Measurements from ENCODE around the gene UQCRFS1.
A peak's percentile ranks its signal among the peaks of the same experiment; 100 is the strongest.
"Not testable (repeated sequence)": the region's sequence is repeated elsewhere in the genome, so short reads cannot be mapped to it uniquely, and the experiment has no call there.

Gene UQCRFS1

DNA sequence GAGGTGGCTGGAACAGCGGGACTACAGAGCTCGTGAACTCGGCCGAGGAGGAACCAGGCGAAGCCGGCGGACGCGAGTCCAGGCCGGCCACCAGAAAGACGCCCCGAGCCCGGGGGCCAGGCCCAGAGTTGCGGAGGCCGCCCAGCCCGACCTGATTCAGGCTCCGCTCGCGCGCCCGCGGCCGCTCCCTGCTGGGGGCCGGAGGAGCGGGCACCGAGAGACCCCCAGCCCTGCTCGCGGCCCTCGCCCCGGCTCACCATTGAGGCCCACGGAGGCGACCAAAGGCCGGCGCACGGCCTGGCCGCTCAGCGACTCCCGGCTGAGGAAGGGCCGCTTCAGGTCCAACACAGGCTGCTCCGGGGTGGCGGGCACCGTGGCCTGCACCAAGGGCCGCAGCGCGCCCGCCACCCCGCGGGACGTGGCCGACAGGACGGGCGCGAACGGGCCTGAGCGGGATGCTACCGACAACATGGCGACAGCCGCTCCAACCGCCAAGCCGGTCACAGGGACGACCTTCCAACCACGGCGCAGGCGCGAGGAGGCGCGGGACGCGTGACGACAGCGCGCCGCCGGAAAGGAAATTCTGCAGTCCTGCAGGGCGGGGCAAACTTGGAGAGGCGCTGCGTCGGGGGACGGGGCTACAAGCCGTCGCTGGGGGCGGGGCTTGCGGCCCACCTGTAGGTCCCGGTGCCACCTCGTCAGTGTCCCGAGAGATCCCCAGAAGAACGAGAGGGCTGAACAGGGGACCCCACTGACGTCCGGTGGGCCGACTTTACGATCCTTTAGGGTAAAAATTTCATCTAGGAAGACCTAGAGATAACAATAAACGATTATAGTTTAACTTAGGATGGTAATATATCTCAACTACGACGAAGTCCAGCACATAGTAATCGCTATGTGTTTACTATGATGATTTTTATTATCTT is at the start of gene UQCRFS1:
Gene UQCRFS1 (minus strand): TSS at position 504 of the 926 bp plus-strand sequence. CDS start 33 bp downstream, at position 471.
- H3K27ac Mint-ChIP-seq: peak within 1 kb of the TSS; percentile 94
- peaks cover 7% of the 10 kb centered on the region for H3K9me3 Mint-ChIP-seq
- H3K27me3 Mint-ChIP-seq (ENCODE audit: low read depth): no peaks in the 10 kb centered on the region
- peak within 1 kb of the TSS; percentile 93 for H3K4me3 Mint-ChIP-seq
- peak; percentile 97 for DNase-seq (ENCODE audit: low spot score)
- peaks cover 34% of the 10 kb centered on the region for H3K4me1 Mint-ChIP-seq (ENCODE audit: low read depth)
- H3K36me3 Mint-ChIP-seq (ENCODE audit: low read depth): peaks cover 34% of the 10 kb centered on the region

DNA sequence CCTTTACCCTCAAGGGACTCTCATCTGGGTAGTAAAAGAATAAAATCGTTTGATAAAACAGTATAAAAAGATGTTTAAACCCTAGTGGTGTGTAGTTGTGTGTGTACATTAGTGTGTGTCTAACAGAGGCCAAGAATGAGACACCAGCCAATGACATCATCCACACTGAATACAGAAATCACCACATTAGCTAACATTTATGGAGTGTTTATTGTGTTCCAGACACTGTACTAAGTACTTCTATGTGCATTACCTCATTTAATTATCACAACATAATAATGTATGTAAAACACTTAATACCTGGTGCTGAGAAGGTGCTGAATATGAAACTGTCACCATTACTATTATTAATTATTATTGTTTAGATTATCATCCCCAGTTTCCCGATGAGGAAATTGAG is 49.1 kb upstream of the UQCRFS1 start:
- Mint-ChIP-seq H3K9me3 (no peaks in the 10 kb centered on the region), H3K36me3 (ENCODE audit: low read depth) (no peaks in the 10 kb centered on the region), H3K4me3 (no peak overlapping the region), H3K27ac (no peak overlapping the region), H3K4me1 (ENCODE audit: low read depth) (peaks cover 3% of the 10 kb centered on the region), H3K27me3 (ENCODE audit: low read depth) (no peaks in the 10 kb centered on the region)
- DNase-seq (ENCODE audit: low spot score): no peak

DNA sequence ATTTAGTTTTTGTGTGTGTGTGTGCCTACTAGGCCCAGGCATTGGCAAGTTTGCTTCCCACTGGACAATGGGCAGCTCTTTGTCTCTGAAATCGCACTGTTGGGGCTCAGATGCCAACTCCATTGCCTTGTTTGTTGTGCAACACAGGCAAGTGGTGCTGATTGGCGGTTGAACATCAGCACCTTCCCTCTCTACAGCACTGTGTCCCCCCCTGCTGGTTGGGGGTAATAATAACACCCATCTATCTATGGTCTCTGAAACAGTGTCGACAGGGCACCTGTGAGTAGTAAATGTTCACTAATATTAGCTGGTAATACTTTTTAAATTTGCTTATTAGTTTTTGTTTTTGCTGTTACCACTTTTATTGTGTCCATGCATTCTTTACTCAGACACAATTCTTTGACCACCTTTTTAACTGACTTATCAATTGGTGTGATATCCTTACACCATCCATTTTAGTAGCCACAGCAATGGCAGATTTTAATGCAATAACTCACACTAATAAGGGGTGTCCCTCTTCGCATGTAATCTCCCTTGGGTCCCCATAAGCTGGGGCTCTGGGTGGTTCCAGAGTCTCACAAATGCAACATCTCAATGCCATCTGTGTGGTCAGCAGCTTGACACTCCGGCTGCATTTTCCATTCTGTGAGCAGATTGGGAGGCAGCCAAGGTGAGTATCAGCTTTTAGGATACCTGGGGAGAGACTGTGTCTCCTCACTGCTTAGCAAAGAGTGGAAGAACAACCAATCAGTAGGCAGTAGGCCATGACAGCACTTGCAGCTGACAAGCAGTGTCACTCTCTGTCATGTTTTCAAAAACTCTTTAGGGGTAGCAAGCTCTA is 47.7 kb upstream of the UQCRFS1 start:
- Mint-ChIP-seq H3K4me1 (ENCODE audit: low read depth) (peaks cover 3% of the 10 kb centered on the region), H3K27ac (no peak overlapping the region), H3K9me3 (no peaks in the 10 kb centered on the region), H3K27me3 (ENCODE audit: low read depth) (no peaks in the 10 kb centered on the region), H3K36me3 (ENCODE audit: low read depth) (no peaks in the 10 kb centered on the region), H3K4me3 (no peak overlapping the region)
- peak; percentile 11 for DNase-seq (ENCODE audit: low spot score)

DNA sequence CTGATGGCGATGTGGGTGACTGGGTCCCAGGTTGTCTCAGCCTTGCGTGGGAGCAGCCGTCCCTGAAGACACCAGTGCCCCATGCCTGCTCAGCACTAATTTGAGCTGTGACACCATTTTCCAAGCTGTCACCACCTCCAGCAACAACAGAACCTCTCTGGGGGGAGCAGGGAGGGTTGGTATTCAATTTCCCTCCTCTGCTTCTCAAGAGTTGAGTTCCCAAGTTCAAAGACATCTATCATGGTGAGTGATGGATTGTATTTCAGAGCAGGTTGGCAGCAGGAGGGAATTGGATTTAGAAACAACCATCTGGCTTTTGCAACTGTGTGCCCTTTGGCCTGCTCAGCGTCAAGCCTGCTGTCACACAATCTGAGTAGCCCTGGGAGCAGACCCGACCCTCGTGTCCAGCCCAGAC is 46.9 kb upstream of the UQCRFS1 start:
- Mint-ChIP-seq H3K27me3 (ENCODE audit: low read depth) (no peaks in the 10 kb centered on the region), H3K4me1 (ENCODE audit: low read depth) (peaks cover 3% of the 10 kb centered on the region), H3K9me3 (no peaks in the 10 kb centered on the region)

DNA sequence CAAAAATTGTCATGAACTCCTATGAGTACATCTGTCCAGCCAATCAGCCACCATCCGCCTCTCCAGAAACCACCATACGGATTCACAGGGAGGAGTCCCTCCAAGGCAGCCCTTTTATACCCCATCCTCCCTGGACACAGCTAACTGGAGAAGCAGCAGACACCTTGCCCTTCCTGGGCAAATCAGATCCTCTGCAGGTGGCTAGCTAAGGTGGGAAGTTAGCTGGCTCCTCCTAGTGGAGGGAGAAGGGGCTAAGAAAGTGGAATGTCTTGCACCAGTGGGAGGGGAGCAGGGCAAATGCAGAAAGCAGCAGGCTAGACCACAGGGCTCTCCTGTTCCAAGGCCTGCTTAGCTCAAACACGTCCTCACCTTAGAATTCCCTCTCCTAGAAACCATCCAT is 46.2 kb upstream of the UQCRFS1 start:
- no peak overlapping the region for H3K27ac Mint-ChIP-seq
- DNase-seq (ENCODE audit: low spot score): no peak
- peaks cover 2% of the 10 kb centered on the region for H3K27me3 Mint-ChIP-seq (ENCODE audit: low read depth)
- no peaks in the 10 kb centered on the region for H3K36me3 Mint-ChIP-seq (ENCODE audit: low read depth)
- H3K9me3 Mint-ChIP-seq: no peaks in the 10 kb centered on the region
- no peak overlapping the region for H3K4me3 Mint-ChIP-seq
- peaks cover 3% of the 10 kb centered on the region for H3K4me1 Mint-ChIP-seq (ENCODE audit: low read depth)

More for the DNA sequence above, 46.9 kb upstream of the UQCRFS1 start:
- no peaks in the 10 kb centered on the region for H3K36me3 Mint-ChIP-seq (ENCODE audit: low read depth)
- H3K4me3 Mint-ChIP-seq: no peak overlapping the region
- H3K27ac Mint-ChIP-seq: no peak overlapping the region
- no peak for DNase-seq (ENCODE audit: low spot score)

DNA sequence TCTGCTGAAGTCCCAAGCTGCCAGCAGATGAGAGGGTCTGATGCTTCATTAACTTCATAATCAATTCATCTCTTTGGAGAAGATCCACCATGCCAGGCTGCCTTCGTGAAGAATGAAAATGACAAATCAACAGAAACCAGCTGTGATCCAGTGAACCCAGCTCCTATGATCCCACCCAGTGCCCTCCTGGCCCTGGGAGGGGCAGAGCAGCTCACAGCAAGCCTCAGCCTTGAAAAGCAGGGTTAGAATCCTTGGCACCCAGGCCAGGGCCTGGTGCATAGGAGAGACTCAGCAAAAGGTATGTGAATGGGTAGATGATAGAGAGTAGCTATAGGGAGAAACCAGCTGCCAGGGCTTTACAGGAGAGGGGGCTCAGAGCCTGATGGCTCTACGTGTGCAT is 43.6 kb upstream of the UQCRFS1 start:
- Mint-ChIP-seq H3K27me3 (ENCODE audit: low read depth) (peaks cover 10% of the 10 kb centered on the region), H3K27ac (no peak overlapping the region), H3K9me3 (no peaks in the 10 kb centered on the region), H3K36me3 (ENCODE audit: low read depth) (no peaks in the 10 kb centered on the region), H3K4me3 (no peak overlapping the region), H3K4me1 (ENCODE audit: low read depth) (peaks cover 3% of the 10 kb centered on the region)
- no peak for DNase-seq (ENCODE audit: low spot score)

DNA sequence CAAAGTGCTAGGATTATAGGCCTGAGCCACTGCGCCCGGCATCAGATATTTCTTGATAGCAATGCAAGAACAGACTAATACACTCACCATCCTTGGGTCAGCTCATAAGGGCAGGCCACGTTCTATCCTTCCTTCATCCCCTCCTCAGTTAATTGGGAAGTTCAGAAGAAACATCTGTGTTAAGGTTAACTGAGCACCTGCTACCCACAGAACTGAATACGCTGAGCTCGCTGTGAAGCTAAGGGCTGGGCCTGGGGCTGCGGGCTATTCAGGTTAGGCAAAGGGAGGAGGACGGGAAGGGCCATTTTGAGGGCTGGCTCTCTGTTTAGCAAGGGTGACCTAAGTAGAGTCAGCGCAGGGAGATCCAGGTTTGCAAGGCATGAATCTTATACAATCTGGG is 43.0 kb upstream of the UQCRFS1 start:
- Mint-ChIP-seq H3K27me3 (ENCODE audit: low read depth) (peaks cover 10% of the 10 kb centered on the region), H3K9me3 (no peaks in the 10 kb centered on the region), H3K4me3 (no peak overlapping the region), H3K27ac (no peak overlapping the region), H3K4me1 (ENCODE audit: low read depth) (peaks cover 3% of the 10 kb centered on the region), H3K36me3 (ENCODE audit: low read depth) (no peaks in the 10 kb centered on the region)
- no peak for DNase-seq (ENCODE audit: low spot score)

DNA sequence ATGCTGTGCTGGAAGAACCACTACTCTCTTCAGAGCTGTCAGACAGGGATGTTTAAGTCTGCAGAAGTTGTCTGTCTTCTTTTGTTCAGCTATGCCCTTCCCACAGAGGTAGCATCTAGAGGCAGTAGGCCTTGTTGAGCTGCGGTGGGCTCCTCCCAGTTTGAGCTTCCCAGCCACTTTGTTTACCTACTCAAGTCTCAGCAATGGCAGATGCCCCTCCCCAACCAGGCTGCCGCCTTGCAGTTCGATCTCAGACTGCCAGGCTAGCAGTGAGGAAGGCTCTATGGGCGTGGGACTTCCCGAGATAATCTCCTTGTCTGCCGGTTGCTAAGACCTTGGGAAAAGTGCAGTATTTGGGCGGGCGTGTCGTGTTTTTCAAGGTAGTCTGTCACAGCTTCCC is 42.1 kb upstream of the UQCRFS1 start:
- Mint-ChIP-seq H3K36me3 (ENCODE audit: low read depth) (no peaks in the 10 kb centered on the region), H3K4me3 (no peak overlapping the region), H3K4me1 (ENCODE audit: low read depth) (peaks cover 3% of the 10 kb centered on the region), H3K27ac (no peak overlapping the region), H3K27me3 (ENCODE audit: low read depth) (peaks cover 10% of the 10 kb centered on the region), H3K9me3 (no peaks in the 10 kb centered on the region)
- DNase-seq (ENCODE audit: low spot score): no peak

DNA sequence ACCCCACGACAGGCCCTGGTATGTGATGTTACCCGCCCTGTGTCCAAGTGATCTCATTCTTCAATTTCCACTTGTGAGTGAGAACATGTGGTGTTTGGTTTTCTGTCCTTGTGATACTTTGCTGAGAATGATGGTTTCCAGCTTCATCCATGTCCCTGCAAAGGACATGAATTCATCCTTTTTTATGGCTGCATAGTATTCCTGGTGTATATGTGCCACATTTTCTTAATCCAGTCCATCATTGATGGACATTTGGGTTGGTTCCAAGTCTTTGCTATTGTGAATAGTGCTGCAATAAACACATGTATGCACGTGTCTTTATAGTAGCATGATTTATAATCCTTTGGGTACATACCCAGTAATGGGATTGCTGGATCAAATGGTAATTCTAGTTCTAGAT is 36.8 kb upstream of the UQCRFS1 start:
- not testable (repeated sequence) for H3K4me3 Mint-ChIP-seq; H3K27ac Mint-ChIP-seq; DNase-seq (ENCODE audit: low spot score); H3K4me1 Mint-ChIP-seq (ENCODE audit: low read depth); H3K36me3 Mint-ChIP-seq (ENCODE audit: low read depth); H3K9me3 Mint-ChIP-seq
- peaks cover 12% of the 10 kb centered on the region for H3K27me3 Mint-ChIP-seq (ENCODE audit: low read depth)

DNA sequence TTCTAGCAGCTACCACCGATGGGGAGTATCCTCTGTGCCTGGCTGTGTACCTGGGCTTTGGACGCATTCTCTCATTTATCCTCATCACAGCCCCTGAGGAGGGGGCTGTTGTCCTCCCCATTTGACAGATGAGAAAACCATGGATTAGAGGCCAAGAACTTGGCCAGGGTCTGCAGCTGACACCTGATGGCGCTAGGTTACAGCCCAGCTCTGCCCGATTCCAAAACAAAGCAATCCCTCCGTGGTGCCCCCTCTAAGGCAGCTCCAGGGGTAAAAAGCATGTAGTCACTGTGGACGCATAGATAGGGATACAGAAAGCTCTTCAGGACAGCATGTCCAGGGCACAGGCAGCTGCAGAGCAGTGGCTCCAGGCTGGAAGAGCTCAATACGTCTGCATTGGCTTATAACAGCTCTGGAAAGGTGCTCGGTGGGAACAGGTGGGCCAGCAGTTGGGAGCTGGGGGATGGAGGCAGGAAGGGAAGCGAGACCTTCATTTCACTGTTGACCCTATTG is 35.4 kb upstream of the UQCRFS1 start:
- H3K36me3 Mint-ChIP-seq (ENCODE audit: low read depth): no peaks in the 10 kb centered on the region
- DNase-seq (ENCODE audit: low spot score): no peak
- H3K9me3 Mint-ChIP-seq: no peaks in the 10 kb centered on the region
- H3K4me3 Mint-ChIP-seq: no peak overlapping the region
- H3K27me3 Mint-ChIP-seq (ENCODE audit: low read depth): peaks cover 8% of the 10 kb centered on the region
- H3K27ac Mint-ChIP-seq: no peak overlapping the region
- no peaks in the 10 kb centered on the region for H3K4me1 Mint-ChIP-seq (ENCODE audit: low read depth)

DNA sequence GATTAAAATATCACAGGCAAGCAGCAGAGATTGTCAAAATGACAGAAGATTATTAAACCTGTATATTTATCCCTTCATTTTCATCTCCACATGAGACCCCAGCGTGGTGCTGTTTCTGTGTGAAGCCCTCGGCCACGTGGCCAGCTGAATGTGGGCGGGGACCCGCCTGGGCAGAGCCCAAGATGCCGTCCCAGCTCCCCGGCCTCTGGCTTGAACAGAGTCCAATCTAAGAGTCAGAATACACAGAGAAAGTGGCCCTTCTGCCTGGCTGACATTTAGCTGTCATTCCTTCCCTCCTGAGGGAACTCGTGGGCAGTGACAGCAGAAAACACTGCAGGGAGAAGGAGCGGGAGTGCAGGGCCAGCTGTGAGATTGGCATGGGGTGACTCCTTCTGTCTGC is 34.9 kb upstream of the UQCRFS1 start:
- H3K9me3 Mint-ChIP-seq: no peaks in the 10 kb centered on the region
- peaks cover 6% of the 10 kb centered on the region for H3K27me3 Mint-ChIP-seq (ENCODE audit: low read depth)
- H3K4me3 Mint-ChIP-seq: no peak overlapping the region
- no peak for DNase-seq (ENCODE audit: low spot score)
- no peaks in the 10 kb centered on the region for H3K4me1 Mint-ChIP-seq (ENCODE audit: low read depth)
- no peaks in the 10 kb centered on the region for H3K36me3 Mint-ChIP-seq (ENCODE audit: low read depth)
- no peak overlapping the region for H3K27ac Mint-ChIP-seq

DNA sequence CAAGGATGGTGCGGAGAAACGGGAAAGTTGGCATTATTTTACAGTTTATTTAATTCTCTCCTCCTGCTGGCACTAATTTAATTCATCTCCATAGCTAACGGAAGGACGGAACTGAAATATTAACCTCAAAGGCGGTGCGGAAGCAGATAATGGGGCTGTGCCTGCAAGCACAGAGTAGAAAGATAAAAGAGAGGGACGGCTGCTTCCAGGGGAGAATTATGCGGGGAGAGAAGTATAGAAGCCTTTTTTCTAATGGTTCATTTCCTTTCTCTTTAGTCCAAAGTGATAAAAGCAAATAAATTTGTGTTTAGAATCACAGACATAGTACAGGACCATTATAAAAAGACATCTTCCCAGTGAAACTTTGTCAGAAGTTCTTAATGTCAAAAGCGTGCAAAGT is 34.5 kb upstream of the UQCRFS1 start:
- no peaks in the 10 kb centered on the region for H3K9me3 Mint-ChIP-seq
- no peaks in the 10 kb centered on the region for H3K4me1 Mint-ChIP-seq (ENCODE audit: low read depth)
- no peak overlapping the region for H3K27ac Mint-ChIP-seq
- DNase-seq (ENCODE audit: low spot score): no peak
- H3K4me3 Mint-ChIP-seq: no peak overlapping the region
- H3K36me3 Mint-ChIP-seq (ENCODE audit: low read depth): no peaks in the 10 kb centered on the region
- H3K27me3 Mint-ChIP-seq (ENCODE audit: low read depth): peaks cover 4% of the 10 kb centered on the region

DNA sequence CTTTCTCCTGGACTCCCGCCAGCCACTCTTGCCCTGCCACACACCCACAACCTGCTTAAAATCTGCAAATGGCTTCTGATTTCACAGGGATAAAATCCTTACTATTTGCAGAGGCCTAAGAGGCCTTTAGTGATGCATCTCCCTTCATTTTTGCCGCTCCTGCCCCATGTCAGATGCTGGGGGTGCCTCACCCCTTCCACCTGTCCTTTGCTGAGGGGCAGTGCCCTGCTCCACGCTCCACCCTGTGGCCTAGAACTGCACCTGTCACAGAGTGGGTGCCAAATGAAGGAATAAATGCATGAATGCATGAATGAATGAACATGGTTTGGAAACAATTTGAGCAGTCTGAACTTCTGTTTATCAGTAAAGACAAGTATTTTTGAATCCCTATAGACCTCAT is 34.1 kb upstream of the UQCRFS1 start:
- no peaks in the 10 kb centered on the region for H3K9me3 Mint-ChIP-seq
- DNase-seq (ENCODE audit: low spot score): no peak
- H3K36me3 Mint-ChIP-seq (ENCODE audit: low read depth): no peaks in the 10 kb centered on the region
- no peaks in the 10 kb centered on the region for H3K4me1 Mint-ChIP-seq (ENCODE audit: low read depth)
- no peak overlapping the region for H3K27ac Mint-ChIP-seq
- no peak overlapping the region for H3K4me3 Mint-ChIP-seq
- peaks cover 2% of the 10 kb centered on the region for H3K27me3 Mint-ChIP-seq (ENCODE audit: low read depth)

DNA sequence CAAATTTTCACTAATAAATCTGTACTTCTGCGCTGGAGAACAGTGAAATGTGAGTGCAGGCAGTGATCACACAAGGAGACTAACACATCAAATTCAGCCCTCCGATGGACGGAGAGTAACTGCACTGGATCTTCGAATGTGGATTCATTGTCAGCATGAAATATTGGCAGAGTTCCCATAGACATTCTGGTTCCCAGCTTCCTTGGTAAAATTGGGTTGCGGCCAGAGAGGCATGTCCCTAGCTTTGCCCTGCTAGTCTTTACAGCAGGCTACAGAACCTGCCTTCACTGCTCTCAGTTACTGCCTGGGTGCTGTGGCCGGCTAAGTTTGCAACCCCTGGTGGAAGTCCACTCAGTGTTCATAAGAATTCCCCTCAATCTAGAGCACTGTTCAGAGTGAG is 32.3 kb upstream of the UQCRFS1 start:
- peaks cover 4% of the 10 kb centered on the region for H3K27me3 Mint-ChIP-seq (ENCODE audit: low read depth)
- H3K4me1 Mint-ChIP-seq (ENCODE audit: low read depth): no peaks in the 10 kb centered on the region
- H3K36me3 Mint-ChIP-seq (ENCODE audit: low read depth): no peaks in the 10 kb centered on the region
- no peak overlapping the region for H3K4me3 Mint-ChIP-seq
- DNase-seq (ENCODE audit: low spot score): no peak
- no peak overlapping the region for H3K27ac Mint-ChIP-seq
- H3K9me3 Mint-ChIP-seq: no peaks in the 10 kb centered on the region

Data from T-helper 2 cell treated with Interferon-gamma antibody and Interleukin-4, amounts not matched to agents 5 μg/mL and 100 μg/mL, for 36 hours (primary cell).